H9 (cell line): ENCODE measurements around the gene FYN. TPM values are rescaled to one million over a fixed set of nuclear protein-coding genes. Genes with fewer than 3 reads are reported as not detected.

Experiments used
- DNase-seq: peaks from one replicate; pipeline ENCODE4 v3.0.0-alpha.2; 2017
- H2AFZ ChIP-seq: one replicate; pipeline ENCODE4 v1.6.1; 2013; ENCODE audit warnings: mild to moderate bottlenecking, low read length, control low read depth, moderate library complexity
- H2AK5ac ChIP-seq: 2 replicates; pipeline ENCODE4 v1.6.1; 2013; ENCODE audit warnings: low read length, control low read depth, mixed read lengths; ENCODE audit not compliant: insufficient read length
- H2BK120ac ChIP-seq: one replicate; pipeline ENCODE4 v1.6.1; 2013; ENCODE audit warnings: low read depth, mild to moderate bottlenecking, low read length, control low read depth, inconsistent platforms; ENCODE audit not compliant: poor library complexity, severe bottlenecking
- H2BK12ac ChIP-seq: 2 replicates; pipeline ENCODE4 v1.6.1; 2013; ENCODE audit warnings: low read length, control low read depth, mixed read lengths, low read depth; ENCODE audit not compliant: insufficient read length
- H2BK15ac ChIP-seq: 2 replicates; pipeline ENCODE4 v1.6.1; 2013; ENCODE audit warnings: low read depth, low read length, control low read depth
- H2BK20ac ChIP-seq: one replicate; pipeline ENCODE4 v1.6.1; 2013; ENCODE audit warnings: low read depth, mild to moderate bottlenecking, low read length, control low read depth, inconsistent platforms; ENCODE audit not compliant: poor library complexity, severe bottlenecking
- H2BK5ac ChIP-seq: 2 replicates; pipeline ENCODE4 v1.6.1; 2013; ENCODE audit warnings: low read length, control low read depth, mixed read lengths; ENCODE audit not compliant: insufficient read length
- H3K14ac ChIP-seq: 2 replicates; pipeline ENCODE4 v1.6.1; 2013; ENCODE audit warnings: low read length, control low read depth; ENCODE audit not compliant: insufficient read depth
- H3K18ac ChIP-seq: 2 replicates; pipeline ENCODE4 v1.6.1; 2013; ENCODE audit warnings: low read depth, mild to moderate bottlenecking, mixed read lengths, low read length, control low read depth; ENCODE audit not compliant: insufficient read length
- H3K23ac ChIP-seq: 2 replicates; pipeline ENCODE4 v1.6.1; 2013; ENCODE audit warnings: low read length, control low read depth, mixed read lengths, low read depth; ENCODE audit not compliant: insufficient read length
- H3K23me2 ChIP-seq: 2 replicates; pipeline ENCODE4 v1.6.1; 2013; ENCODE audit warnings: low read depth, mild to moderate bottlenecking, mixed read lengths, low read length, control low read depth; ENCODE audit not compliant: insufficient read length, poor library complexity, severe bottlenecking
- H3K27ac ChIP-seq: 2 replicates; pipeline ENCODE4 v1.5.1; 2013; ENCODE audit warnings: low read length, control low read depth, mixed read lengths, low read depth; ENCODE audit not compliant: insufficient read length
- H3K27me3 ChIP-seq: 2 replicates; pipeline ENCODE4 v1.6.1; 2013; ENCODE audit warnings: low read length, control low read depth, inconsistent platforms; ENCODE audit not compliant: insufficient read depth
- H3K4ac ChIP-seq: 2 replicates; pipeline ENCODE4 v1.6.1; 2013; ENCODE audit warnings: low read depth, mild to moderate bottlenecking, control low read depth, inconsistent platforms, low read length, moderate library complexity
- H3K4me1 ChIP-seq: 2 replicates; pipeline ENCODE4 v1.6.1; 2013; ENCODE audit warnings: low read length, control low read depth, inconsistent platforms; ENCODE audit not compliant: insufficient read depth
- H3K4me2 ChIP-seq: 2 replicates; pipeline ENCODE4 v1.6.1; 2013; ENCODE audit warnings: low read length, control low read depth, mixed read lengths; ENCODE audit not compliant: insufficient read length, insufficient read depth
- H3K56ac ChIP-seq: 2 replicates; pipeline ENCODE4 v1.6.1; 2013; ENCODE audit warnings: low read depth, mild to moderate bottlenecking, mixed read lengths, low read length, control low read depth; ENCODE audit not compliant: insufficient read length
- H3K79me1 ChIP-seq: 2 replicates; pipeline ENCODE4 v1.6.1; 2013; ENCODE audit warnings: low read depth, mild to moderate bottlenecking, moderate library complexity, low read length, control low read depth, inconsistent platforms; ENCODE audit not compliant: insufficient read depth, poor library complexity, severe bottlenecking
- H3K79me2 ChIP-seq: 2 replicates; pipeline ENCODE4 v1.6.1; 2013; ENCODE audit warnings: low read length, control low read depth, inconsistent platforms; ENCODE audit not compliant: insufficient read depth
- H3K9ac ChIP-seq: 2 replicates; pipeline ENCODE4 v1.6.1; 2013; ENCODE audit warnings: low read length, control low read depth, mixed read lengths; ENCODE audit not compliant: insufficient read length; ENCODE audit errors: extremely low read depth
- H3K9me3 ChIP-seq: one replicate; pipeline ENCODE4 v1.6.1; 2013; ENCODE audit warnings: low read depth, low read length, inconsistent platforms; ENCODE audit not compliant: control insufficient read depth
- H3T11ph ChIP-seq: one replicate; pipeline ENCODE4 v1.6.1; 2013; ENCODE audit warnings: mild to moderate bottlenecking, low read length, control low read depth, inconsistent platforms
- H4K20me1 ChIP-seq: one replicate; pipeline ENCODE4 v1.6.1; 2013; ENCODE audit not compliant: control insufficient read depth, insufficient read length, insufficient read depth
- H4K5ac ChIP-seq: 2 replicates; pipeline ENCODE4 v1.6.1; 2013; ENCODE audit warnings: low read depth, mild to moderate bottlenecking, mixed read lengths, low read length, control low read depth; ENCODE audit not compliant: insufficient read length
- H4K8ac ChIP-seq: replicated peaks from 2 replicates; pipeline ENCODE4 v1.6.1; 2013; ENCODE audit warnings: low read length, control low read depth, mixed read lengths, low read depth; ENCODE audit not compliant: insufficient read length
- H4K91ac ChIP-seq: 2 replicates; pipeline ENCODE4 v1.6.1; 2013; ENCODE audit warnings: low read depth, mild to moderate bottlenecking, moderate library complexity, mixed read lengths, low read length, control low read depth; ENCODE audit not compliant: insufficient read length
- H3K27ac Mint-ChIP-seq, 3 experiments: 2 replicates in 2 of 3; 3 replicates in 1 of 3; pipeline ENCODE4 v1.8.0; 2020 to 2021; ENCODE audit warnings: mixed read lengths in 3 of 3, mild to moderate bottlenecking in 1 of 3, moderate library complexity in 1 of 3
- H3K27me3 Mint-ChIP-seq: 2 replicates; pipeline ENCODE4 v1.8.0; 2021; ENCODE audit warnings: low read depth, mild to moderate bottlenecking, moderate library complexity, mixed read lengths
- H3K36me3 Mint-ChIP-seq, 3 experiments: 2 replicates in 2 of 3; 3 replicates in 1 of 3; pipeline ENCODE4 v1.8.0; 2020 to 2021; ENCODE audit warnings: low read depth in 3 of 3, mixed read lengths in 3 of 3; ENCODE audit not compliant: insufficient read depth in 1 of 3
- H3K4me1 Mint-ChIP-seq, 2 experiments: 2 replicates each; pipeline ENCODE4 v1.8.0; 2020; ENCODE audit warnings: mixed read lengths in 2 of 2
- H3K4me3 Mint-ChIP-seq, 2 experiments: 2 replicates in 1 of 2; 3 replicates in 1 of 2; pipeline ENCODE4 v1.8.0; 2020 to 2021; ENCODE audit warnings: mild to moderate bottlenecking in 2 of 2, mixed read lengths in 2 of 2, moderate library complexity in 1 of 2
- H3K9me3 Mint-ChIP-seq, 2 experiments: 2 replicates in 1 of 2; 3 replicates in 1 of 2; pipeline ENCODE4 v1.8.0; 2020; ENCODE audit warnings: mild to moderate bottlenecking in 2 of 2, mixed read lengths in 2 of 2, moderate library complexity in 1 of 2
- WGBS: extraction: QIAGEN DNeasy Blood & Tissue Kit; methylation state at CpG from one replicate; pipeline ENCODE4 v1.1.7; 2013; ENCODE audit warnings: missing lambda C conversion rate, low lambda C conversion rate, mixed read lengths; ENCODE audit not compliant: insufficient read length; ENCODE audit errors: extremely low coverage; 5-methylcytosine and 5-hydroxymethylcytosine counted together
- total RNA-seq: library from RNA; stranded (reverse); gene quantifications from 2 replicates; pipeline ENCODE4 v1.2.1, GENCODE V29; 2021
- TF ChIP-seq, protein P1 (sequence below): fragments of 200-600 bp; sonication (generic); conservative IDR thresholded peaks from 3 replicates; pipeline ENCODE4 v1.8.0; 2021; ENCODE audit warnings: antibody characterized with exemption, mild to moderate bottlenecking

Gene FYN
- total RNA-seq, 1 experiment from 2014 or later = 64.8 TPM

DNA sequence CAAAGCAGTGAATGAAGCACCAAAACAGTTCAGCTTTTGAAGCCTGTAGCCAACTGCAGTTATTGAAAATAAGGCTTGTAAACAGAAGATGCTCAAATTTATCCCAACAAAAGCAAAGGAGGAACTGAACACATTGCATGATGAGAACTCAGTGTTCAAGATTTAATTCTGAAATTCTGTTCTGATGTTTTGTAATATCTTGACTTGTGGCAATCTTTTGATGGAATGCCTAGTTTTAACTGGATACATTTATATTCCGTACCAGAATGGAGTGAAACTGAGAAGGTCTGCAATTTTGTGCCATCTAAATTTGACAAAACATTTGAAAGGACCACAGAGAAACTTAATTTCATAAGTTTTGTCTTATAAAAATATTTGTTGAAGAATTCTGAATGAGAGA, 17.5 kb downstream of the FYN start:
- Histone ChIP-seq H3K9me3 (no peaks in the 10 kb centered on the region), H3K79me2 (peaks cover 2% of the 10 kb centered on the region; the same call in 1 of the 2 replicates), H2BK12ac (no peak overlapping the region), H2BK15ac (no peak overlapping the region), H3K4me2 (no peak overlapping the region), H3K14ac (no peak overlapping the region), H3K27ac (no peak overlapping the region), H4K20me1 (no peaks in the 10 kb centered on the region), H3T11ph (no peak overlapping the region), H3K79me1 (peaks cover 3% of the 10 kb centered on the region), H3K23me2 (no peaks in the 10 kb centered on the region), H4K8ac (no peak overlapping the region), H2BK120ac (no peak overlapping the region), H3K27me3 (no peaks in the 10 kb centered on the region), H3K56ac (no peak overlapping the region), H2AK5ac (no peak overlapping the region), H2AFZ (no peak overlapping the region), H2BK20ac (no peak overlapping the region), H3K4ac (no peak overlapping the region), H3K9ac (no peak overlapping the region), H4K91ac (no peak overlapping the region), H2BK5ac (no peak overlapping the region), H4K5ac (no peak overlapping the region), H3K4me1 (peaks cover 11% of the 10 kb centered on the region; the same call in 1 of the 2 replicates), H3K18ac (no peak overlapping the region), H3K23ac (no peak overlapping the region)
- no peak overlapping the region for H3K27ac Mint-ChIP-seq
- no peaks in the 10 kb centered on the region for H3K9me3 Mint-ChIP-seq
- DNase-seq = no peak
- no CpG with 5 or more reads among the region's 1 CpG for WGBS
- H3K27me3 Mint-ChIP-seq = no peaks in the 10 kb centered on the region
- H3K36me3 Mint-ChIP-seq = no peaks in the 10 kb centered on the region; a peak in 1 of 7 replicates
- no peak overlapping the region for H3K4me3 Mint-ChIP-seq
- H3K4me1 Mint-ChIP-seq = peaks cover 55 to 75% of the 10 kb centered on the region in 2 experiments
- TF ChIP-seq, protein P1, sequence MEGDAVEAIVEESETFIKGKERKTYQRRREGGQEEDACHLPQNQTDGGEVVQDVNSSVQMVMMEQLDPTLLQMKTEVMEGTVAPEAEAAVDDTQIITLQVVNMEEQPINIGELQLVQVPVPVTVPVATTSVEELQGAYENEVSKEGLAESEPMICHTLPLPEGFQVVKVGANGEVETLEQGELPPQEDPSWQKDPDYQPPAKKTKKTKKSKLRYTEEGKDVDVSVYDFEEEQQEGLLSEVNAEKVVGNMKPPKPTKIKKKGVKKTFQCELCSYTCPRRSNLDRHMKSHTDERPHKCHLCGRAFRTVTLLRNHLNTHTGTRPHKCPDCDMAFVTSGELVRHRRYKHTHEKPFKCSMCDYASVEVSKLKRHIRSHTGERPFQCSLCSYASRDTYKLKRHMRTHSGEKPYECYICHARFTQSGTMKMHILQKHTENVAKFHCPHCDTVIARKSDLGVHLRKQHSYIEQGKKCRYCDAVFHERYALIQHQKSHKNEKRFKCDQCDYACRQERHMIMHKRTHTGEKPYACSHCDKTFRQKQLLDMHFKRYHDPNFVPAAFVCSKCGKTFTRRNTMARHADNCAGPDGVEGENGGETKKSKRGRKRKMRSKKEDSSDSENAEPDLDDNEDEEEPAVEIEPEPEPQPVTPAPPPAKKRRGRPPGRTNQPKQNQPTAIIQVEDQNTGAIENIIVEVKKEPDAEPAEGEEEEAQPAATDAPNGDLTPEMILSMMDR = no peak
